Ectodermal cell (in vitro differentiated cells): ENCODE measurements around the gene PFN1.
"Not testable (repeated sequence)": the region's sequence is repeated elsewhere in the genome, so short reads cannot be mapped to it uniquely, and the experiment has no call there.

ENCODE experiments used
- H3K27ac ChIP-seq: 2 replicates; pipeline ENCODE4 v1.7.0; 2013; ENCODE audit warnings: mild to moderate bottlenecking, low read depth, low read length; ENCODE audit not compliant: insufficient read depth, poor library complexity, severe bottlenecking
- H3K27me3 ChIP-seq: 2 replicates; pipeline ENCODE4 v1.7.0; 2013; ENCODE audit warnings: mild to moderate bottlenecking, low read length; ENCODE audit not compliant: insufficient read depth, control insufficient read depth, poor library complexity, severe bottlenecking
- H3K36me3 ChIP-seq: one replicate; pipeline ENCODE4 v1.7.0; 2013; ENCODE audit warnings: low read length; ENCODE audit not compliant: control insufficient read depth, insufficient read depth
- H3K4me1 ChIP-seq: one replicate; pipeline ENCODE4 v1.7.0; 2013; ENCODE audit warnings: low read length; ENCODE audit not compliant: control insufficient read depth, insufficient read depth
- H3K4me3 ChIP-seq: 2 replicates; pipeline ENCODE4 v1.7.0; 2013; ENCODE audit warnings: low read depth, low read length, control low read depth; ENCODE audit not compliant: insufficient read depth
- H3K9me3 ChIP-seq: 2 replicates; pipeline ENCODE4 v1.7.0; 2013; ENCODE audit warnings: mild to moderate bottlenecking, low read length, moderate library complexity; ENCODE audit not compliant: control insufficient read depth
- WGBS, 2 experiments: methylation state at CpG; one replicate each; pipeline ENCODE4 v1.1.7; 2013; ENCODE audit warnings: missing lambda C conversion rate in 2 of 2; 5-methylcytosine and 5-hydroxymethylcytosine counted together

PFN1 gene

GRCh38 chr17:4938069-4938491, 10.2 kb downstream of the PFN1 start:
- whole genome bisulfite sequencing, 2 experiments = 94 to 97% methylated on average over 11 of the region's 11 CpGs
- Histone ChIP-seq H3K27me3 (no peaks in the 10 kb centered on the region), H3K27ac (no peak overlapping the region), H3K4me1 (peaks cover 15% of the 10 kb centered on the region), H3K9me3 (no peaks in the 10 kb centered on the region), H3K4me3 (no peak overlapping the region), H3K36me3 (peaks cover 20% of the 10 kb centered on the region)

- WGBS, 2 experiments = 95 to 96% methylated on average over 16 of the region's 16 CpGs
- peaks cover 15% of the 10 kb centered on the region for H3K36me3 ChIP-seq
- H3K4me3 ChIP-seq = no peak overlapping the region
- no peaks in the 10 kb centered on the region for H3K9me3 ChIP-seq
- H3K4me1 ChIP-seq = peaks cover 15% of the 10 kb centered on the region
- no peaks in the 10 kb centered on the region for H3K27me3 ChIP-seq
- H3K27ac ChIP-seq = no peak overlapping the region
Measured at GRCh38 chr17:4937553-4937952, 10.8 kb downstream of the PFN1 start.

- peaks cover 9% of the 10 kb centered on the region for H3K36me3 ChIP-seq
- H3K27me3 ChIP-seq = no peaks in the 10 kb centered on the region
- H3K4me3 ChIP-seq = no peak overlapping the region
- H3K9me3 ChIP-seq = no peaks in the 10 kb centered on the region
- WGBS, 2 experiments = 95 to 97% methylated on average over 3 of the region's 3 CpGs
- H3K27ac ChIP-seq = no peak overlapping the region
- peaks cover 14% of the 10 kb centered on the region for H3K4me1 ChIP-seq
Measured at GRCh38 chr17:4936436-4936835, 11.9 kb downstream of the PFN1 start.

GRCh38 chr17:4935650-4936049, 12.7 kb downstream of the PFN1 start:
- Histone ChIP-seq H3K4me1 (peaks cover 8% of the 10 kb centered on the region), H3K27me3 (no peaks in the 10 kb centered on the region), H3K9me3 (no peaks in the 10 kb centered on the region), H3K4me3 (no peak overlapping the region), H3K27ac (no peak overlapping the region), H3K36me3 (peaks cover 9% of the 10 kb centered on the region)

- WGBS, 2 experiments = 71 to 77% methylated on average over 14 of the region's 14 CpGs
Measured at GRCh38 chr17:4934173-4934979, 14.0 kb downstream of the PFN1 start.

GRCh38 chr17:4933646-4934045, 14.7 kb downstream of the PFN1 start:
- peaks cover 9% of the 10 kb centered on the region for H3K36me3 ChIP-seq
- 90 to 92% methylated on average over 14 to 16 of the region's 16 CpGs for WGBS, 2 experiments
- H3K27me3 ChIP-seq = no peaks in the 10 kb centered on the region
- no peak overlapping the region for H3K4me3 ChIP-seq
- no peaks in the 10 kb centered on the region for H3K9me3 ChIP-seq
- peaks cover 5% of the 10 kb centered on the region for H3K4me1 ChIP-seq
- no peak overlapping the region for H3K27ac ChIP-seq

More at GRCh38 chr17:4934173-4934979, 14.0 kb downstream of the PFN1 start:
- Histone ChIP-seq H3K9me3 (no peaks in the 10 kb centered on the region), H3K36me3 (peaks cover 9% of the 10 kb centered on the region), H3K4me1 (peaks cover 8% of the 10 kb centered on the region), H3K27ac (no peak overlapping the region), H3K4me3 (no peak overlapping the region), H3K27me3 (no peaks in the 10 kb centered on the region)

- H3K4me3 ChIP-seq = no peak overlapping the region
Measured at GRCh38 chr17:4932756-4933155, 15.6 kb downstream of the PFN1 start.

GRCh38 chr17:4931963-4932362, 16.4 kb downstream of the PFN1 start, which contains the start of gene GP1BA:
GP1BA (plus strand) TSS chr17:4932277; CDS start chr17:4932605, 328 bp downstream.
- H3K4me1 ChIP-seq = no peaks in the 10 kb centered on the region

More at GRCh38 chr17:4932756-4933155, 15.6 kb downstream of the PFN1 start:
- Histone ChIP-seq H3K4me1 (no peaks in the 10 kb centered on the region), H3K9me3 (no peaks in the 10 kb centered on the region), H3K27ac (no peak overlapping the region), H3K27me3 (no peaks in the 10 kb centered on the region), H3K36me3 (peaks cover 7% of the 10 kb centered on the region)
- 90% methylated on average over 12 of the region's 12 CpGs for WGBS, 2 experiments

GRCh38 chr17:4928881-4929280, 19.4 kb downstream of the PFN1 start:
- 93 to 95% methylated on average over 18 of the region's 18 CpGs for WGBS, 2 experiments

More at GRCh38 chr17:4931963-4932362, 16.4 kb downstream of the PFN1 start, which contains the start of gene GP1BA:
- 93 to 96% methylated on average over 14 of the region's 14 CpGs for WGBS, 2 experiments
- Histone ChIP-seq H3K27me3 (no peaks in the 10 kb centered on the region), H3K4me3 (no peak within 1 kb of the TSS), H3K27ac (no peak within 1 kb of the TSS), H3K9me3 (no peaks in the 10 kb centered on the region), H3K36me3 (no peaks in the 10 kb centered on the region)

GRCh38 chr17:4926577-4927335, 21.6 kb downstream of the PFN1 start:
- 93 to 94% methylated on average over 24 of the region's 24 CpGs for WGBS, 2 experiments
- H3K4me3 ChIP-seq, H3K27me3 ChIP-seq, H3K36me3 ChIP-seq, H3K4me1 ChIP-seq, H3K27ac ChIP-seq, H3K9me3 ChIP-seq: not testable (repeated sequence)

More at GRCh38 chr17:4928881-4929280, 19.4 kb downstream of the PFN1 start:
- Histone ChIP-seq H3K4me3 (no peak overlapping the region), H3K36me3 (no peaks in the 10 kb centered on the region), H3K27ac (no peak overlapping the region), H3K4me1 (no peaks in the 10 kb centered on the region), H3K9me3 (no peaks in the 10 kb centered on the region), H3K27me3 (no peaks in the 10 kb centered on the region)
